ENCODE data around the gene CYB5B.
A peak's percentile ranks its signal among the peaks of the same experiment; 100 is the strongest.

CYB5B gene

DNA sequence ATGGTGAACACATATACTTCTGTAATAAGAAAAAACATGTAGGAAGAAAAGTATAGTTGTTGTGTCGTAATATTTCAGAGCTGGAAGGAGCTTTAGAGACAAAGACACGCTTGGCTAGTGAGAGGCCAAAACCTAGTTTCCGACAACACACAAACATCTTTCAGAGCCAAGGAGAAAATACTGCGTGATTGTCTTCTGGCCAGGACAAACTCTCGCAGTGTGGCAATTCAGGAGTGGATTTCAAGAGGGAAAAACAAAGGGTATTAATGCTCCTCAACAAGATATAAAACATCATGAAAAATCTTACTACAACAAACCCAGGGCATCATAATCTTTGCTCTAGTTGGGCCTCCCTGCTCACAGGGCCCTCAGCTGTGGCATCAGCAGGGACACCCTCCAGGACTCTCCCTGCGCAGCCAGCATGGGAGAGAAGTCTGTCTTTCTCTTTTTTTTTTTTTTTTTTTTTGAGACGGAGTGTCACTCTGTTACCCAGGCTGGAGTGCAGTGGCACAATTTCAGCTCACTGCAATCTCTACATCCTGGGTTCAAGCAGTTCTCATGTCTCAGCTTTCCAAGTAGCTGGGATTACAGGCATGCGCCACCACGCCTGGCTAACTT is 66.4 kb downstream of the CYB5B start:
- no peak for DNase-seq

DNA sequence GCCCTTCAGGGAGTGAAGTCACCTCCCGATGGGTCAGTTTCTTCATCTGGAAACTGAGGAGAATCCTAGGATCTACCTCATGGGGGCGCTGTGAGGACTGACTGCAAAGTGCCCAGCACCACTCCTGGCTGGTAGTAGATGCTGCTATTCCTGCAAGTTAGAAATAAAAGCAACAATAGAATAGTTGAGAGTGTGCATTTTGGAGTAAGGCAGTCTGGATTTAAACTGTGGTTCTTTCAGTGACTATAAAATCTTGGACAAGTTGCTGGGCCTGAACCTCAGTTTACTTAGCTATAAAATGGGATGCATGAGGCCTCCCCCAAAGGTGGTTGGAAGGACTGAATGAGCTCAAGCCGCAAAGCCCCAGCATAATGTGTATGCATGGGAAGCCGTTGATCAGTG is 70.6 kb downstream of the CYB5B start:
- DNase-seq: peak; percentile 36 to 43

DNA sequence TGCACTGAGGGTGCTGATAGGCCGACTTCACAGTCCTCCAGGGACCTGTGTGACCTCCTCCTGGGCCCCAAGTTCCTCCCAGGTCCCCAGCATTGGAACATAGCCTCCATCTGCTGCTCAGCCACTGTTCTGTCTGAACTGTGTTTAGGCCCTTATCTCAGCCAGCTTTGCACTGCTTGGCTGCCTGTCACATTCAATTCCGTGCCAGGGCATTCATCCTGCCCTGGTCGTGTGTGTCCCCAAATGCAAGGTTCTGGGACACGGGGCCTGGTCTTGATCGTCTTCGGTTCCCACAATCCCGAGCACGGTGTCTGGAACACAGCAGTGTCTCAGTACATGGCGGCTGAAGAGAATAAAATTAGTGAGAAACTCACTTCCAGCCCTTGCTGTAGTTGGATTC is 71.4 kb downstream of the CYB5B start:
- DNase-seq: no peak

DNA sequence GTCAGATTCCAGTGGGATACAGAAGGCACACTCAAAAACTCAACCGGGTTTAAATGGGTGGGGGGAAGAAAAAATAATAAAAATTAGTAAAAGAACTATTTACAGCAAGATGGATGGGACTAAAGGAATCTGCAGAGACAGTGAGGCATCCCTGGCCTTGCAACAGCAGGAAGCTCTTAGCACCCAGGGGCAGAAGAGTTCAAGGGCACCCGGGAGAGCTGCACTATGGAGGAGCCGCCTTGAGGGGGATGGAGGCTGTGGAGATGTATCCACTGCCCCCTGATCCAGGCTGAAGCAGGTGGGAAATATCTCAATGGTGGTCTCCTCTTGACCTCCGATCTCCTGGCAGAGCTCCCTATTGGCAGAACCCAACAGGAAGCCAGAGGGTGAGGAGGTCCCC is 72.0 kb downstream of the CYB5B start:
- no peak for DNase-seq

DNA sequence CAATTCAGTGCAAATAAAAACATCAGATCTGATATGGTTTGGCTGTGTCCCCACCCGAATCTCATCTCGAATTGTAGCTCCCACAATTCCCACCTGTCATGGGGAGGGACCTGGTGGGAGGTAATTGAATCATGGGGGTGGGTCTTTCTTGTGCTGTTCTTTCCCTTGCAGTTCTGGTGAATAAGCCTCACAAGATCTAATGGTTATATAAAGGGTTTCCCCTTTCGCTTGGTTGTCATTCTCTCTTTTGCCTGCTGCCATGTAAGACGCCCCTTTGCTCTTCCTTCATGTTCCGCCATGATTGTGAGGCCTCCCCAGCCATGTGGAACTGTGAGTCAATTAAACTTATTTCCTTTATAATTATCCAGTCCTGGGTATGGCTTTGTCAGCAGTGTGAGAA is 72.5 kb downstream of the CYB5B start:
- no peak for DNase-seq

DNA sequence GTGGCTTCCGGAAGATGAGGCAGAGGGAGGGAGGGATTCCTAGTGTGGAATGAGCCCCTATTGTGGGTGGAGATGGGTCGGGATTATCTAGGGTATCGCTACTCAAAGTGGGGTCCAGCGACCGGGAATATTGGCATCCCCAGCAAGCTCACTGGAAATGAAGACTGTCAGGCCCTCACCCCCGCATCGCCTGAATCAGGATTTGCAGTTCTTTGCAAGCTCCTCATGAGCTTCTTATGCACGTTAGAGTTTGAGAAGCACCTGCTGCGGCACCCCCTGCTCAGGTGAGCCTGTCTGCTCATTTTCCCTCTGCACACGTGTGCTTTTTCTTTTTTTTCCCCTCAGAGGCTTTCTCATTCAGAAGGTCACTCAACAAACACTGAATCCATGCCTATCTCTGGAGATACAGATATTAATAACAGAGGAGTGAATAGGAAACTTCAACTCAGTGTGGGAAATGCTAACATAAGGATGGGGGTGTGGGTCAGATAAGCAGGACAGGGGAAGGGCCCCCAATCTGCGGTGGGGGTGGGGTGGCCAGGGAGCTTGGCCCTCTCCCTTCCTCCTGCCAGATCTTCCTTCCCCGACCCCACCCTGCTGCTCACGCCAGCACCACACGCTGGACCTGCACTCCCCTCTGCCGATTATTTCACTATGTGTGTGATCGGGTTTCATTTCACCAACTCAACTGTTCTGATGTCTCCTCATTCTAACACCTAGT is 73.6 kb downstream of the CYB5B start:
- no peak for DNase-seq

DNA sequence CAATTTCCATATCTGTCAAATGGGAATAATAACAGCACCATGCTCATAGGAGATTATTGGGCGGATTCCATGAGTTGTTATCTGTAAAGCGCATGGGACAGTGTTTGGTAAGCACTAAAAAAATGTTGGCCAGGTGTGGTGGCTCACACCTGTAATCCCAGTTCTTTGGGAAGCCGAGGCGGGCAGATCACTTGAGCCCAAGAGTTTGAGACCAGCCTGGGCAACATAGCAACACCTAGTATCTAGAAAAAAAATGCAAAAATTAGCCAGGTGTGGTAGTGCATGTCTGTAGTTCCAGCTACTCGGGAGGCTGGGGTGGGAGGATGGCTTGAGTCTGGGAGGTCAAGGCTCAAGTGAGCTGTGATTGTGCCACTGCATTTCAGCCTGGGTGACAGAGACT is 74.5 kb downstream of the CYB5B start:
- no peak for DNase-seq

DNA sequence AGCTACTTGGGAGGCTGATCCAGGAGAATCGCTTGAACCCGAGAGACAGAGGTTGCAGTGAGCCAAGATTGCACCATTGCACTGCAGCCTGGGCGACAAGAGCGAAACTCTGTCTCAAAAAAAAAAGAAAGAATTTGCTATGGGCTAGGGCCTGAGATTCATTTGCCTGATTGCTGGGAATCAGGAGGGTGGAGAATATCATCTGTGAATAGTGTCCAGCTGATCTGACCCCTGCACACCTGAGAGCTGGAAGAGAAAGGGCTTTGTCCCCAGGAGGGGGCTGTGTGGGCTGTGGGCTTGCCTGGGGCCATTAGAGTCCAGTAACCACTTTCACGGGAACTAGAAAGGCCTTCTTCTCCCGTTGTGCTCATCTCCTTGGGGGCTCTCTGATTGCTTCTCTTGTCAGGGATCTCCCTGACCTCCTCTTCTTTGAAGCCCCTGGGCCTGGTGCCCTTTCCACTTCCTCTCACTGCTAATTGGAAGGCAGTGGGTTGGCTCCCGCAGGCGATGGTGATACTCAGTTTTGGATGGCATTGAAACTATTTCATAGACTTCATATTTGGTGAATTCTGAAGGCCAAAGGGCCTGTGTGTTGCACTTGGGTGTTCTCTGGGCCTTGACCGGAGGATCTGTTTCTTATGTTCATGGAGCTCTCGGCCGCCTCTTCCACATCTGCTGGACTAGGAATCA is 75.3 kb downstream of the CYB5B start:
- no peak for DNase-seq

DNA sequence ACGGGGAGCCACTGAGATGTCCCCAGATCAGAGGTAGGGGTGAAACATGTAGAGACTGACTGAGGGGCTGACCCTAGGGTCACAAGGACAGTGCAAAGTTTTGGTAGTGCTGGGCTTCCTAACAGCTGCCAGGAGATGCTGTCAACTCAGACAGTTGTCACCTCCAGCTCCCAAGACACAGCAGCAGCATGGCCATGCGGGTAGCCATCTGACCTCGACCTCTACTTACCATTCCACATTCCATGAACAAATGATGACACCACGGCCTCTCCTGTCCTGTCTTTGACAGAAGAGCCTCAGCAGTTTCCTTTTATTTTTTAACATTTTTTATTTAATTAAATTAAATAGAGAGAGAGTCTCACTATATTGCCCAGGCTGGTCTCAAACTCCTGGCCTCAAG is 76.1 kb downstream of the CYB5B start:
- no peak for DNase-seq

DNA sequence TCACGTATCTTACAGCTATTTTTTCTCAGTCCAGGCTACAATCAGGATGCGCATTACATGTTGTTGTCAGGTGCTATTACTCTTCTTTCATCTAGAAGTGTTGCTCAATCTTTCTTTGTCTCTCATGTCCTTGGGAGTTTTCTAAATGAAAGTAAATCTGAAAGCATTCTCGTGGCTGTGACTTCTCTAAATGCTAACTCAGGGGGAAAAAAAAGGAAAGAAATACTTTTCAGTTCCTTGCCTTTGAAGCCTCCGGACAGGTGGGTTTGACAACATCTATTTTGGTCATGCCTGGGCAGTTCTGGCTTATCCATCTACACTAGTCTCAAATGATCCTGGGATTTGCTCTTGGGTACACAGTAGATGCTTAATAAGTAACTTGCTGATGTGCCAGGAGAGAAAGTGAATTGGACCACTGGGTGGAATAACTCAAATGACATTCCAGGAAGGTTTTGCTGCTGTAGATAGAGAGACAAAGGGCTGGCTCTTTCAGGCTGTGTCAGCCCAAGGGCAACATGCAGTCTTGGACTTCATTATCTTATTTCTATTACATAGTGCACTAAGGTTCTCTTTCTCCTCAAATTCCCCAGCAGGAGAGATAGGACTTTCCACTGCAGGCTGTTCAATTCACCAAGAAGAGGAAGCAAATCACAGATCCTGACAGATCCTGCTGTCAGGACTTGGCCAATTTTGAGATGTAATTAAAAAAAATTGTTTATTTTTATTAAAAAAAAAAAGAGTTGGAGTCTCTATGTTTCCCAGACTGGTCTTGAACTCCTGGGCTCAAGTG is 77.7 kb downstream of the CYB5B start:
- DNase-seq: no peak

DNA sequence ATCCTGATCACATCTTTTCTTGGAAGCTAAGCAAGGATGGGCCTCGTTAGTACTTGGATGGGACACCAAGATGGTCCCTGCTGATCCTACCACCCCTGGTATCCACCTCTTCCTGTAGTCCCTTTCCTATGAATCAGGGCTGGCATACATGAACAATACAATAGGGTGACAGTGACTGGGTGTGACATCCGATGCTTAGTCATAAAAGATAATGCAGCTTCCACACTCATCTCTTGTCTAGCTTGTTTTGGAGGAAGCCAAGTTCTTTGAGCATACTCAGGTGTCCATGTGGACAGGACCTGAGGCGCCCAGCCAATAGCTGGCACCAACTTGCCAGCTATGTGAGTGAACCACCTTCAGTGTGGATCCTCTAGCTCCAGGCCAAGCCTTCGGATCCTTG is 78.8 kb downstream of the CYB5B start:
- DNase-seq: no peak

DNA sequence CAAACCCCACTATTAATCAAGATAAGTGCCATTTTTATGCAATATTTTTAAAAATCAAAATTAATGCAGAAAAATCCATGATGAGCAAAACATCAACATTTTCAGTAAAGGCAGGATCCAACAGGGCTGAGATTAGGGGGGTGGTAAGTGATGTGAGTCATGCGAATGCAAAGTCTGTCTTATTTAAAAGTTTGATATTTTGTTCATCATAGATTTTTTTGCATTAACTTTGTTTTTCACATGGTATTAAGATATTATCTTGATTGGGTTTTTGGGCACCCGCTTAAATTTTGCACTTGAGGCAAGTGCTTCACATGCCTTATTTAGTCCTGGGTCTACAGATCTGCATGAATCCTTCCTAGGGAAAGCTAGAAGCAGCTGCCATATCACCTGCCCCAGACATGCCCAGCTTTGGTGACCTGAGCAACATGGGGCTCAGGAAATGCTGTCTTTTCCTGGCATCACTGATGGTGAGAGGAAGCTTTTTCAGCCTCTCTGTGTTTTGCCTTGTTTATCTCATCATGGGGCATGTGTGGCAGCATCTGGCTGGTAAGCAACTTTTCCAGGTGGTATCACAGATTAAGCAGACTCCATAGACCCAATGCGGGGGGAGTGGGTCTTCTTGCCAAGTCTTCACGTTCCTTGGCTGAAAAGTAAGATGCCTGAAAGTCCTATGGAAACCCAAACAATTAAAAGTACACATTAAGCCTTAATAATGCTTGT is 83.8 kb downstream of the CYB5B start:
- DNase-seq: no peak

DNA sequence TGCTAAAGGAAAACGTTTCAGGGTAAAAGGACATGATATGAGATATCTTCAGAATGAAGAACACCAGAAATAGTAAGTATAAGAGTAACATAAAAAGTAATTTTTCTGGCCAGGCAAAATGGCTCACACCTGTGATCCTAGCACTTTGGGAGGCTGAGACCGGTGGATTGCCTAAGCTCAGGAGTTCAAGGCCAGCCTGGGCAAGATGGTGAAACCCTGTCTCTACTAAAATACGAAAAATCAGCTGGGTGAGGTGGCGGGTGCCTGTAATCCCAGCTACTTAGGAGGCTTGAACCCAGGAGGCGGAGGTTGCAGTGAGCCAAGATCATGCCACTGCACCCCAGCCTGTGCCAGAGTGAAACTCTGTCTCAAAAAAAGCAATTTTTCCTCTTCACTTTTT is 84.7 kb downstream of the CYB5B start:
- DNase-seq: no peak

DNA sequence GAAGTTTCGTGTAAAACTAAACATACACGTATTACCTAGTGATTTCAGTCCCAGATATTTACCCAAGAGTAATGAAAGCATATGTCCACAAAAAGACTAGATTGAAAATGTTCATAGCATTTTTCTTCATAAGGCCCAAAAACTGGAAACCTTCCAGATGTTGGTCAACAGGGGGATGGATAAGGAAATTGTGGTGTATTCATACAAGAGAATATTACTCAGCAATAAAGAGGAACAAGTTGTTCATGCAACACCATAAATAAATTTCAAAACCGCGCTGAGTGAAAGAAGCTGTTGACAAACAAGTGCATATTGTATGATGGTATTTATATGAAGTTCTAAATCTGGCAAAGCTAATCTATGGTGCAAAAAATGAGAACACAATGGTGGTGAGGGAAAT is 87.2 kb downstream of the CYB5B start:
- no peak for DNase-seq

DNA sequence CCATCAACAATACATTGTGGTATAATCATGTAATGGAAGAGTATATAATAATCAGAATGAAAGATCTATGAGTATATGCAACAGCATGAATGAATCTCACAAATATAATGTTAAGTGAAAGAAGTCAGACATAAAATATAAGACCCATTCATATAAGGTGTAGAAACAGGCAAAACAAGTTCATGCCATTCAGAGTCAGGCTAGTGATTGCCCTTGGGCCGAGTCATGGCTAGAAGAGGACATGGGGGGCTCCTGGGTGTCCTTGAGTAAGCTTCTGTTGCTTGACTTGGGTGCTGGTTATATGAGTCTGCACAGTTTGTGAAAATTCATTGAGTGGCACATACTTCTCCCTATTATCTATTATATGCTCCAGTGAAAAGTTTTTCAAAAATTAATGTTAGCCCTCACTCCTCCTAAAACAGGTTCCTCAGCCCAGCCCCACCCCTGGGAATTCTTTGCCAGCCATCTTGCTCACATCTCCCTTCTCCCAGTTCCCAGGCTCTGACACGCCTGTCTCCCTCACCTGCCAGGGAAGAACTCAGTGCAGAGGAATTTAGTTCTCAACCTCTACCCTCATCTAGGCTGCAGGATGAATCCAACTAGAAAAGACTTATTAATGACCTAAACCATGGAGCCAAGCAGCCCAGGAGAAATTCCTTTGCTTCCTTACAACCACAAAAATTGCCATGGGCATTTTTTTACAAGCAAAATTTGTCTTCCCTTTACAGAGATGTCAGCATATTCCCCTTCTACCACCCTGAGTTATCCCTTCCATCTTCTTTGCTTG is 89.0 kb downstream of the CYB5B start:
- DNase-seq: no peak

DNA sequence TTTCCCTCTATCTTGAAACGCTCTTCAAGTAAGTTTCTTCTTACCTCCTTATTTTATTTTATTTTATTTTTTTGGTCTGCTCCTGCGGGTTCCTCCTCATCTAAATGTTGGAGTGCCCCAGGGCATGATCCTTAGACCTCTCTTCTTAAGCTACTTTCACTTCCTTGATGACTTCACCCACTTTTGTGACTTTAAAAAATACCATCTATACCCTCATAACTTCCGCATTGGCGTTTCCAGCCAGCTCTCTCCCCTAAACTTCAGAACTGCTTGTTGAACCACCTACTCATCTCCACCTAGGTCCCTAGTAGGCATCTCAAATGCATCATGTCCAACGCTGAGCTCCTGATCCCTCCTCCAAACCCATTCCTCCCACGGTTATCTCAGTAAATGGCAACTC is 89.9 kb downstream of the CYB5B start:
- no peak for DNase-seq
